PFSK-1 (cell line): ENCODE measurements around the gene SHQ1.

Experiments used
- FOXP2 ChIP-seq: optimal IDR thresholded peaks from 2 replicates; pipeline ENCODE3; 2011; ENCODE audit warnings: borderline replicate concordance, control low read depth, inconsistent platforms; ENCODE audit not compliant: insufficient read depth; ENCODE audit errors: extremely low read length, extremely low read depth
- POLR2AphosphoS5 ChIP-seq: IDR thresholded peaks from 2 replicates; pipeline ENCODE4 v1.6.1; 2012; ENCODE audit warnings: low read depth, mild to moderate bottlenecking, control low read depth, low read length, moderate library complexity
- REST ChIP-seq, 2 experiments: IDR thresholded peaks; 2 replicates each; pipeline versions ENCODE4 v1.6.1 to v1.8.0; 2011 to 2012; ENCODE audit warnings: low read depth in 2 of 2, low read length in 2 of 2, control low read depth in 1 of 2, inconsistent platforms in 1 of 2, mild to moderate bottlenecking in 1 of 2, moderate library complexity in 1 of 2; ENCODE audit not compliant: insufficient read depth in 1 of 2
- SIN3A ChIP-seq: IDR thresholded peaks from 2 replicates; pipeline ENCODE4 v1.6.1; 2012; ENCODE audit warnings: mild to moderate bottlenecking, low read length, moderate library complexity, borderline replicate concordance; ENCODE audit not compliant: insufficient read depth
- TAF1 ChIP-seq: IDR thresholded peaks from 2 replicates; pipeline ENCODE4 v1.6.1; 2012; ENCODE audit warnings: low read length, control low read depth, borderline replicate concordance; ENCODE audit not compliant: insufficient read depth

Gene SHQ1

GRCh38 chr3:72794079-72794478, 54.2 kb downstream of the SHQ1 start:
- TF ChIP-seq FOXP2 (no peak), TAF1 (no peak), REST (IDR thresholded peaks at IDR 0.05; ENCODE audit: insufficient read depth in 1 of 2, low read depth in 2 of 2, low read length in 2 of 2) (no peak), POLR2AphosphoS5 (no peak), SIN3A (no peak)

- TF ChIP-seq TAF1 (no peak), POLR2AphosphoS5 (no peak), REST (IDR thresholded peaks at IDR 0.05; ENCODE audit: insufficient read depth in 1 of 2, low read depth in 2 of 2, low read length in 2 of 2) (no peak), FOXP2 (no peak), SIN3A (no peak)
These were observed 57.1 kb downstream of the SHQ1 start for GRCh38 chr3:72791161-72791560.

GRCh38 chr3:72789786-72790185, 58.5 kb downstream of the SHQ1 start:
- no peak for TF ChIP-seq SIN3A
- no peak for TF ChIP-seq REST (IDR thresholded peaks at IDR 0.05; ENCODE audit: insufficient read depth in 1 of 2, low read depth in 2 of 2, low read length in 2 of 2)
- no peak for TF ChIP-seq TAF1
- no peak for TF ChIP-seq POLR2AphosphoS5
- no peak for TF ChIP-seq FOXP2

- TF ChIP-seq SIN3A, result no peak
- no peak for TF ChIP-seq FOXP2
- TF ChIP-seq TAF1, result no peak
These were observed 61.6 kb downstream of the SHQ1 start for GRCh38 chr3:72786668-72787067.

- TF ChIP-seq REST (IDR thresholded peaks at IDR 0.05; ENCODE audit: insufficient read depth in 1 of 2, low read depth in 2 of 2, low read length in 2 of 2) (no peak), POLR2AphosphoS5 (no peak), TAF1 (no peak), FOXP2 (no peak)
These were observed 64.0 kb downstream of the SHQ1 start for GRCh38 chr3:72784226-72784625.
